Lower lobe of right lung (tissue), 2 donors: ENCODE results near the gene HTT. TPM values are rescaled to one million over a fixed set of nuclear protein-coding genes. Genes with fewer than 3 reads are reported as not detected.
"Not testable (repeated sequence)": the region's sequence is repeated elsewhere in the genome, so short reads cannot be mapped to it uniquely, and the experiment has no call there.

Experiments
- ATAC-seq, 2 donors: fragments of 200-7000 bp; cut with Tn5 transposase; one replicate each; pipeline ENCODE4 v1.9.1; 2020 to 2022; ENCODE audit warnings: mild to moderate bottlenecking in 2 of 2, moderate library complexity in 2 of 2
- DNase-seq: peaks from one replicate; pipeline ENCODE4 v3.0.0-alpha.2; 2020
- H3K27ac ChIP-seq: fragments of 200-600 bp; one replicate; pipeline ENCODE4 v1.8.0; 2022
- H3K27me3 ChIP-seq: fragments of 200-600 bp; one replicate; pipeline ENCODE4 v1.8.0; 2022; ENCODE audit warnings: low read depth
- H3K36me3 ChIP-seq: fragments of 200-600 bp; one replicate; pipeline ENCODE4 v1.8.0; 2022; ENCODE audit warnings: mild to moderate bottlenecking
- H3K4me1 ChIP-seq: fragments of 200-600 bp; one replicate; pipeline ENCODE4 v1.8.0; 2022
- H3K4me3 ChIP-seq: fragments of 200-600 bp; one replicate; pipeline ENCODE4 v1.8.0; 2022; ENCODE audit warnings: mild to moderate bottlenecking
- H3K9me3 ChIP-seq: fragments of 200-600 bp; one replicate; pipeline ENCODE4 v1.8.0; 2022
- intact Hi-C: fragments of 100-400 bp; cut with DNase I; formaldehyde crosslinking; loops from one replicate; pipeline ENCODE4 v1.11.0; 2022
- total RNA-seq: library from RNA; stranded (reverse); fragmentation: NEBNext Ultra II Directional; extraction: Animal tissue kit (Norgen Biotek cat#: 25700); gene quantifications from one replicate; pipeline ENCODE4 v1.2.1, GENCODE V29; 2021
- TF ChIP-seq, protein P1 (sequence below): fragments of 200-600 bp; IDR thresholded peaks from one replicate; pipeline ENCODE4 v1.8.0; 2022; ENCODE audit warnings: antibody characterized with exemption, mild to moderate bottlenecking
- donor health status: DM: no; HTN: yes; CAD: no; lungs with severe emphysema.

HTT gene
- total RNA-seq, 1 donor from 2014 or later, result 73.1 TPM

DNA sequence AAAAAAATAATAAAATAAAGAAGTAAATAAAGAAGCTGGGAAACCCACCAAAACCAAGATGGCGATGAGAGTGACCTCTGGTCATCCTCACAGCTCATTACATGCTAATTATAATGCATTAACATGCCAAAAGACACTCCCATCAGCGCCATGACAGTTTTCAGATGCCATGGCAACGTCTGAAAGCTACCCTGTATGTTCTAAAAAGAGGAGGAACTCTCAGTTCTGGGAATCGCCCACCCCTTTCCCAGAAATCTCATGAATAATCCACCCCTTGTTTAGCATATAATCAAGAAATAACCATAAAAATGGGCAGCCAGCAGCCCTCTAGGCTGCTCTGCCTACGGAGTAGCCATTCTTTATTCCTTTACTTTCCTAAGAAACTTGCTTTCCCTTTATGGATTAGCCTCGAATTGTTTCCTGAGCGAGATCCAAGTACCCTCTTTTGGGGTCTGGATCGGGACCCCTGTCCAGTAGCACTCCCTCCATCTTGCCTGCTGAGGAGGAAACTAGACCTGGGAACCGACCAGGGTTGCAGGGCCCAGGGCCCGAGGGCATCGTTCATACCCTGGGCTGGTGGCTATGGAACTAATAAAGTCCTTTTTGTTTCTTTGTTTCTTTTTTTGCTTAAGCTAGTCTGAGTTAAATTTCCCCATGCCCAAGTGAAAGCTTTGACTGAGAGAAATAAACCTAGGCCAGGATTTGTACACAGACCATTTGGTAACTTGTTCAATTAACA, 31.0 kb upstream of the HTT start:
- no peaks in the 10 kb centered on the region for H3K36me3 ChIP-seq
- no peaks in the 10 kb centered on the region for H3K27me3 ChIP-seq
- no peak for DNase-seq
- intact Hi-C loops, result no loop called here
- no peak for ATAC-seq
- peaks cover 41% of the 10 kb centered on the region for H3K4me1 ChIP-seq
- TF ChIP-seq, protein P1, sequence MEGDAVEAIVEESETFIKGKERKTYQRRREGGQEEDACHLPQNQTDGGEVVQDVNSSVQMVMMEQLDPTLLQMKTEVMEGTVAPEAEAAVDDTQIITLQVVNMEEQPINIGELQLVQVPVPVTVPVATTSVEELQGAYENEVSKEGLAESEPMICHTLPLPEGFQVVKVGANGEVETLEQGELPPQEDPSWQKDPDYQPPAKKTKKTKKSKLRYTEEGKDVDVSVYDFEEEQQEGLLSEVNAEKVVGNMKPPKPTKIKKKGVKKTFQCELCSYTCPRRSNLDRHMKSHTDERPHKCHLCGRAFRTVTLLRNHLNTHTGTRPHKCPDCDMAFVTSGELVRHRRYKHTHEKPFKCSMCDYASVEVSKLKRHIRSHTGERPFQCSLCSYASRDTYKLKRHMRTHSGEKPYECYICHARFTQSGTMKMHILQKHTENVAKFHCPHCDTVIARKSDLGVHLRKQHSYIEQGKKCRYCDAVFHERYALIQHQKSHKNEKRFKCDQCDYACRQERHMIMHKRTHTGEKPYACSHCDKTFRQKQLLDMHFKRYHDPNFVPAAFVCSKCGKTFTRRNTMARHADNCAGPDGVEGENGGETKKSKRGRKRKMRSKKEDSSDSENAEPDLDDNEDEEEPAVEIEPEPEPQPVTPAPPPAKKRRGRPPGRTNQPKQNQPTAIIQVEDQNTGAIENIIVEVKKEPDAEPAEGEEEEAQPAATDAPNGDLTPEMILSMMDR, result no peak
- no peak overlapping the region for H3K4me3 ChIP-seq
- no peak overlapping the region for H3K27ac ChIP-seq
- no peaks in the 10 kb centered on the region for H3K9me3 ChIP-seq

DNA sequence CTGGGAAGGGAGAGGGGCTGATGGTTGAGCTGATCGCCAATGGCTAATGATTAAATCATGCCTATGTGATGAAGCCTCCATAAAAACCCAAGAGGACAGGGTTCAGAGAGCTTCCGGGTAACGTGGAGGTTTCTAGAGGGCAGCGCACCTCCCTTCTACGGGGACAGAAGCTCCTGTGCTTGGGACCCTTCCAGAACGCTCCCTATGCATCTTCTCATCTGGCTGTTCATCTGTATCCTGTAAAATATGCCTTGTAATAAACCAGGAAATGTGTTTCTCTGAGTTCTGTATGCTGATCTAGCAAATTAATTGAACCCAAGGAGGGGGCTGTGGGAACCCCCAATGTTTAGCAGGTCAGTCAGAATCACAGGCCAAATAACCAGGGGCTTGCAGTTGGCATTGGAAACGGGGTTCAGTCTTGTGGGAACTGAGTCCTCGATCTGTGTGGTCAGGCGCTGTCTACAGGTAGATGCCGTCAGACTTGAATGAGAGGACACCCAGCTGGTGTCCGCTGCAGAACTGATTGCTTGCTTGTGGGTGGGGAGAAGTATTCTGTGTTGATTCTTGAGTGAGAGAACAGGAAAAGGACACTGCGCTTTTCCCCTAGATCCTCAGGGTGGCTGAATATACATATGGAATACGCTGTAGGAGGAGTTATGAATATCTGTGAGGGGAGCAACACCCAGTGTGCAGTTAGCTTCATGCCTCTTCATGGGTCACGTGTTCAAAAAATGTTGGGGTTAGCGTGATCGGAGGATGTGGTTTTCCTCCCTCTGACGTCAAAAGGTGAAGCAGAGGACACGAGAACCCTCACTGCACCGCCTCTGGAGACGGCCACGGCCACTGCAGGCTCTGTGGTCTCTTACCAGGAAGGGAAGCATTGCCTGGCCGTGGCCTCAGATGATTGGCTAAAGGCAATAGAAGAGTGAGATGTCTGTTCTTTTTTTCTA, 29.3 kb upstream of the HTT start:
- Histone ChIP-seq H3K27ac (no peak overlapping the region), H3K4me3 (no peak overlapping the region), H3K27me3 (no peaks in the 10 kb centered on the region), H3K4me1 (peaks cover 40% of the 10 kb centered on the region), H3K9me3 (no peaks in the 10 kb centered on the region), H3K36me3 (no peaks in the 10 kb centered on the region)
- DNase-seq (peak; percentile 88), ATAC-seq (peak; percentile 44 to 73)
- intact Hi-C loops, result no loop called here
- TF ChIP-seq, protein P1, result peak; percentile 14

DNA sequence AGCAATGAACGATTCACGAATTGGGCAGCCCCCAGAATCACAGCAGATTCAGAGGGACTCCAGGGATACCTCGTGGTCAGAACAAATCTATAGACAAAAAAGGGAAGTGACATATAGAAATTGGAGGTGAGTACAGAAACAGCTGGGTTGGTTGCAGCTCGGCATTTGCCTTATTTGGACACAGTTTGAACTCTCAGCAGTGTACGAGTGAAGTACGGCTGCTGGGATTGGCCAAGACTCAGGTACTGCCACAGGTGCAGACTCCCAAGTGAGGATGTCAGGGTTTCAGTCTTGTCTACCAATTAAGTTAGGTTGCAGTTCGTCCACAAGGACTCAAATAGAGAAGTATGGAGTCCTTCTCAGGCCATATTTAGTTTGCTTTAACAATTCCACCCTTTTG, 28.3 kb upstream of the HTT start:
- H3K9me3 ChIP-seq, result no peaks in the 10 kb centered on the region
- H3K27me3 ChIP-seq, result no peaks in the 10 kb centered on the region
- intact Hi-C loops, result no loop called here
- H3K4me3 ChIP-seq, result no peak overlapping the region
- TF ChIP-seq, protein P1, result no peak
- no peaks in the 10 kb centered on the region for H3K36me3 ChIP-seq
- DNase-seq (no peak), ATAC-seq (no peak)
- no peak overlapping the region for H3K27ac ChIP-seq
- peaks cover 32% of the 10 kb centered on the region for H3K4me1 ChIP-seq

DNA sequence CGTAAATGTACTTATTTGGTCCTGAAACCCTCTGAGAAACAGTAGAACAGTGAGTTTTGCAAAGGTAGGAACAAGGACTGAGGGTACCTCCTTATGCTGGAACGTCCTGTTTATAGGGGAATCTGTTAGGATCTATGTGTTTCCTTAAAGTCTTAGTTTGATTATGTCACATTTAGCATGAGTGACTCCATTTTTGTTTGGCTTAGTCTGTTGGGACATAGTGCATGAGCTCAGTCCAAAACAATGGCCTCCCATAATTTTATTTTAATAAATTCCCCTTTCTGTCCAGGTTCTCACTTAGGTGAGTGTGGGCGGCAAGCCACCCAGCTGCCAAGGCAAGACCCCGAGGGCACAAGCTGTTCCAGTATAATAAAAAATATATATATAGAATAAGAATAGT, 27.9 kb upstream of the HTT start:
- no peak for ATAC-seq
- Histone ChIP-seq H3K9me3 (no peaks in the 10 kb centered on the region), H3K36me3 (no peaks in the 10 kb centered on the region), H3K27me3 (no peaks in the 10 kb centered on the region), H3K4me1 (peaks cover 28% of the 10 kb centered on the region), H3K27ac (no peak overlapping the region), H3K4me3 (no peak overlapping the region)
- intact Hi-C loops, result no loop called here
- TF ChIP-seq, protein P1, result no peak
- DNase-seq, result no peak

DNA sequence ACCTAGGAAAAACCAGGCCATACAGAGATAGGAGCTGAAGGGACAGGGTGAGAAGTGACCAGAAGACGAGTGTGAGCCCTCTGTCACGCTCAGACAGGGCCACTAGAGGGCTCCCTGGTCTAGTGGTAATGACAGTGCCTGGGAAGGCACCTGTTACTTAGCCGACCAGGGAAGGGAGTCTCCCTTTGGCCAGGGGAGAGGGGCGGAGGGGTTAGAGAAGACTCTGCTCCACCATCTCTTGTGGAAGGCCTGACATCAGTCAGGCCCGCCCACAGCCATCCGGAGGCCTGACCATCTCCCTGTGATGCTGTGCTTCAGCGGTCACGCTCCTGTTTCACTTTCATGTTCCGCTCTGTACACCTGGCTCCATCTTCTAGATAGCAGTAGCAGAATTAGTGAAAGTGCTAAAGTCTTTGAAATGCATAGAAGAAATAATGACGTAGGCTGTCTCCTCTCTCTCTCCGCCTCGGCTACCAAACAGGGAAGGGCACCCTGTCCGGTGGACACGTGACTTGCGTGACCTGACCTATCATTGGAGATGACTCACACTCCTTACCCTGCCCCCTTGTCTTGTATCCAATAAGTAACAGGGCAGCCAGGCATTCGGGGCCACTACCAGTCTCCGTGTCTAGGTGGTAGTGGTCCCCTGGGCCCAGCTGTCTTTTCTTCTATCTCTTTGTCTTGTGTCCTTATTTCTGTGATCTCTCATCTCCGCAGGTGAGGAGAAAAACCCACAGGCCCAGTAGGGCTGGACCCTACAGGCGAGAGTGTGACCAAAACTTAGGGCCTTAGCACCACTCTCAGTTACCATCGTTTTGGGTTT, 26.8 kb upstream of the HTT start:
- Histone ChIP-seq H3K9me3 (no peaks in the 10 kb centered on the region), H3K27me3 (no peaks in the 10 kb centered on the region), H3K4me3 (peak overlapping the region; percentile 40), H3K27ac (no peak overlapping the region), H3K36me3 (no peaks in the 10 kb centered on the region), H3K4me1 (peaks cover 20% of the 10 kb centered on the region)
- DNase-seq (peak; percentile 76), ATAC-seq (peak; percentile 76)
- TF ChIP-seq, protein P1, result peak; percentile 73
- intact Hi-C loops, result no loop called here

DNA sequence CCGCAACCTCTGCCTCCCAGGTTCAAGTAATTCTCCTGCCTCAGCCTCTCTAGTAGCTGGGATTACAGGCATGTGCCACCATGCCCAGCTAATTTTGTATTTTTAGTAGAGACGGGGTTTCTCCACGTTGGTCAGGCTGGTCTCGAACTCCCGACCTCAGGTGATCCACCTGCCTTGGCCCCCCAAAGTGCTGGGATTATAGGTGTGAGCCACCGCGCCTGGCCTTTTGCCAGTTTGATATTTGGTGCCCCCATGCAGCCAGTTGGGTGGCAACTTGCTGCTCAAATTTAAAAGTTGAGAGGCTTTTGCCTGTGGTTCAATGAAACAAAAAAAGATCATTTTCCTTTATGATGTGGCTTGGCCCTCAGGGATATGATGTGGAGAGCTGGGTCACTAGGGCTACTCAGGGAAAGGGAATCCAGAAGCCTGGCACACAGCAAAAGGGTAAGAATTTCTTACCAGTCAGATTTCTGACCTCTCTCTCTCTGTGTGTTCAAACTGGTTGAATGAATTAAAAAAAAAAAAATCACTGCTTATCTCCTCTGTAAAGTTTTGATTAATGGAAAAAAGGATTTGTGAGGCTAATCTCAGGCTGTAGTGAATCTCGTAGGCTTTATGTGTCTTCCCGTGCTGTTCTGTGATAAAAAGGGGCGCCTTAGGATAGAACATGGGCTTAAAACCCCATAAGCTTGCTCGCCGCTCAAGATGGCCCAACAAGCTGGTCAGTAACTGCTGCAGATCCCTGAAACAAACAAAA, 23.2 kb upstream of the HTT start:
- DNase-seq, H3K36me3 ChIP-seq, H3K27ac ChIP-seq, intact Hi-C loops, H3K4me3 ChIP-seq, H3K9me3 ChIP-seq, H3K4me1 ChIP-seq, H3K27me3 ChIP-seq, ATAC-seq: not testable (repeated sequence)
